Panc1 (cell line): ENCODE measurements around the gene DSG1. TPM values are rescaled to one million over a fixed set of nuclear protein-coding genes. Genes with fewer than 3 reads are reported as not detected.

ENCODE experiments used
- ATAC-seq: fragments of 200-7000 bp; cut with Tn5 transposase; 2 replicates; pipeline ENCODE4 v1.9.1; 2020; ENCODE audit warnings: mild to moderate bottlenecking, moderate library complexity
- BruUV-seq: library from RNA; stranded (reverse); fragments of 400-500 nt; replicated peaks from 2 replicates; lab custom pipeline; 2021; lab: Mats Ljungman, UMichigan
- CTCF ChIA-PET: fragments of 300-600 bp; sonication (Branson Sonifier 250); formaldehyde crosslinking; loops from one replicate; lab custom pipeline; 2022; ENCODE audit warnings: antibody characterized with exemption; lab: Charles Lee
- POLR2A ChIA-PET: fragments of 300-600 bp; sonication (Branson Sonifier 250); formaldehyde crosslinking; loops from one replicate; lab custom pipeline; 2022; ENCODE audit warnings: antibody characterized with exemption; lab: Charles Lee
- DNase-seq: peaks from one replicate; pipeline ENCODE4 v3.0.0-alpha.2; 2010; ENCODE audit warnings: low read depth, low spot score
- H3K27ac ChIP-seq: 2 replicates; pipeline ENCODE4 v1.5.1; 2011; ENCODE audit warnings: mild to moderate bottlenecking, low read length, inconsistent platforms
- H3K27me3 ChIP-seq: fragments of 200-500 bp; sonication (Bioruptor generic); 2 replicates; pipeline ENCODE4 v1.6.0; 2014; ENCODE audit warnings: low read length, inconsistent platforms; ENCODE audit not compliant: control insufficient read depth, insufficient read depth
- H3K36me3 ChIP-seq: fragments of 200-500 bp; sonication (Bioruptor generic); 2 replicates; pipeline ENCODE4 v1.5.1; 2014; ENCODE audit warnings: inconsistent platforms, mild to moderate bottlenecking, low read length, moderate library complexity; ENCODE audit not compliant: control insufficient read depth, insufficient read depth
- H3K4me1 ChIP-seq: 2 replicates; pipeline ENCODE4 v1.5.1; 2011; ENCODE audit warnings: inconsistent platforms, mild to moderate bottlenecking, low read length, moderate library complexity; ENCODE audit not compliant: control insufficient read depth, insufficient read depth
- H3K4me3 ChIP-seq, 2 experiments: 2 replicates each; pipeline ENCODE4 v1.5.1; 2011 to 2012; ENCODE audit warnings: low read depth in 2 of 2, low read length in 2 of 2, mild to moderate bottlenecking in 2 of 2, inconsistent platforms in 1 of 2, moderate library complexity in 1 of 2
- H3K9me3 ChIP-seq: fragments of 200-500 bp; sonication (Bioruptor generic); 2 replicates; pipeline ENCODE4 v1.5.1; 2014; ENCODE audit warnings: low read depth, mild to moderate bottlenecking, inconsistent platforms, low read length, moderate library complexity; ENCODE audit not compliant: control insufficient read depth, insufficient read depth
- POLR2AphosphoS5 ChIP-seq: IDR thresholded peaks from 2 replicates; pipeline ENCODE4 v1.6.1; 2012; ENCODE audit warnings: mild to moderate bottlenecking, low read depth, low read length, moderate library complexity
- SIN3A ChIP-seq: IDR thresholded peaks from 2 replicates; pipeline ENCODE4 v1.6.1; 2012; ENCODE audit warnings: low read depth, mild to moderate bottlenecking, low read length, moderate library complexity, borderline replicate concordance; ENCODE audit not compliant: insufficient read depth
- TCF7L2 ChIP-seq: IDR thresholded peaks from 2 replicates; pipeline ENCODE4 v1.6.1; 2011; ENCODE audit warnings: mild to moderate bottlenecking, low read depth, low read length, inconsistent platforms
- in situ Hi-C: cut with HindIII; loops from 2 replicates; pipeline ENCODE4 v1.10.0; 2016; ENCODE audit warnings: low sequenced_read_pairs, low pct_unique_long_range_greater_than_20kb
- intact Hi-C: fragments of 100-400 bp; cut with micrococcal nuclease; formaldehyde crosslinking; loops from one replicate; pipeline ENCODE4 v1.10.0; 2022; ENCODE audit not compliant: unreplicated experiment
- total RNA-seq: library from RNA; stranded (reverse); gene quantifications from one replicate; pipeline ENCODE4 v1.2.1, GENCODE V29; 2021; ENCODE audit not compliant: unreplicated experiment
- TF ChIP-seq, protein P1 (sequence below), 2 experiments: IDR thresholded peaks; 2 replicates each; pipeline ENCODE4 v1.6.1; 2011 to 2012; ENCODE audit warnings: low read depth in 2 of 2, control low read depth in 1 of 2, low read length in 1 of 2, mild to moderate bottlenecking in 1 of 2, moderate library complexity in 1 of 2; ENCODE audit not compliant: insufficient read depth in 1 of 2
- TF ChIP-seq, protein P2 (sequence below): fragments of 450-650 bp; IDR thresholded peaks from 2 replicates; pipeline ENCODE4 v1.5.1; 2017; ENCODE audit warnings: mild to moderate bottlenecking

Gene DSG1
- total RNA-seq, 1 experiment from 2014 or later = not detected

DNA sequence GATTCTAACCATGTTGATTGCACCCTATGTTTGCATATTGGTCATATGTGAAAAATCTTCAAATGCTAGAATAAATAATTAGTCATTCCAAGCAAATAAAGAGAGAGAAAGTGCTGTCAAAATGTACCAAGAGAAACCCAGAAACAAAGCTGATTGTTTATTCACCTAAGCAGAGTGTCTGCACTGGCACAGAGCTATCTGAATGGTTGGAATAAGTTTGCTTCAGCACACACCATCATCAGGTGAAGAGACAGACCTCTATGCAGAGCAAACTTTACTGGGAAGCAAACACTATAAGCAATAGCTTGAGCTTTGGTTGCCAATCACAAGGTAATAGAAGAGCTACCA, 84.0 kb downstream of the DSG1 start:
- DNase-seq (no peak), ATAC-seq (no peak)
- CTCF ChIA-PET = no interaction called here
- POLR2A ChIA-PET = no interaction called here
- BruUV-seq = no TSS peak
- H3K36me3 ChIP-seq = no peaks in the 10 kb centered on the region
- no peak overlapping the region for H3K27ac ChIP-seq
- no peak overlapping the region for H3K4me3 ChIP-seq
- H3K27me3 ChIP-seq = no peaks in the 10 kb centered on the region
- TF ChIP-seq, protein P1, sequence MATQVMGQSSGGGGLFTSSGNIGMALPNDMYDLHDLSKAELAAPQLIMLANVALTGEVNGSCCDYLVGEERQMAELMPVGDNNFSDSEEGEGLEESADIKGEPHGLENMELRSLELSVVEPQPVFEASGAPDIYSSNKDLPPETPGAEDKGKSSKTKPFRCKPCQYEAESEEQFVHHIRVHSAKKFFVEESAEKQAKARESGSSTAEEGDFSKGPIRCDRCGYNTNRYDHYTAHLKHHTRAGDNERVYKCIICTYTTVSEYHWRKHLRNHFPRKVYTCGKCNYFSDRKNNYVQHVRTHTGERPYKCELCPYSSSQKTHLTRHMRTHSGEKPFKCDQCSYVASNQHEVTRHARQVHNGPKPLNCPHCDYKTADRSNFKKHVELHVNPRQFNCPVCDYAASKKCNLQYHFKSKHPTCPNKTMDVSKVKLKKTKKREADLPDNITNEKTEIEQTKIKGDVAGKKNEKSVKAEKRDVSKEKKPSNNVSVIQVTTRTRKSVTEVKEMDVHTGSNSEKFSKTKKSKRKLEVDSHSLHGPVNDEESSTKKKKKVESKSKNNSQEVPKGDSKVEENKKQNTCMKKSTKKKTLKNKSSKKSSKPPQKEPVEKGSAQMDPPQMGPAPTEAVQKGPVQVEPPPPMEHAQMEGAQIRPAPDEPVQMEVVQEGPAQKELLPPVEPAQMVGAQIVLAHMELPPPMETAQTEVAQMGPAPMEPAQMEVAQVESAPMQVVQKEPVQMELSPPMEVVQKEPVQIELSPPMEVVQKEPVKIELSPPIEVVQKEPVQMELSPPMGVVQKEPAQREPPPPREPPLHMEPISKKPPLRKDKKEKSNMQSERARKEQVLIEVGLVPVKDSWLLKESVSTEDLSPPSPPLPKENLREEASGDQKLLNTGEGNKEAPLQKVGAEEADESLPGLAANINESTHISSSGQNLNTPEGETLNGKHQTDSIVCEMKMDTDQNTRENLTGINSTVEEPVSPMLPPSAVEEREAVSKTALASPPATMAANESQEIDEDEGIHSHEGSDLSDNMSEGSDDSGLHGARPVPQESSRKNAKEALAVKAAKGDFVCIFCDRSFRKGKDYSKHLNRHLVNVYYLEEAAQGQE (IDR thresholded peaks at IDR 0.05; ENCODE audit: insufficient read depth in 1 of 2, low read depth in 2 of 2, low read length in 1 of 2) = no peak
- TF ChIP-seq, protein P2, sequence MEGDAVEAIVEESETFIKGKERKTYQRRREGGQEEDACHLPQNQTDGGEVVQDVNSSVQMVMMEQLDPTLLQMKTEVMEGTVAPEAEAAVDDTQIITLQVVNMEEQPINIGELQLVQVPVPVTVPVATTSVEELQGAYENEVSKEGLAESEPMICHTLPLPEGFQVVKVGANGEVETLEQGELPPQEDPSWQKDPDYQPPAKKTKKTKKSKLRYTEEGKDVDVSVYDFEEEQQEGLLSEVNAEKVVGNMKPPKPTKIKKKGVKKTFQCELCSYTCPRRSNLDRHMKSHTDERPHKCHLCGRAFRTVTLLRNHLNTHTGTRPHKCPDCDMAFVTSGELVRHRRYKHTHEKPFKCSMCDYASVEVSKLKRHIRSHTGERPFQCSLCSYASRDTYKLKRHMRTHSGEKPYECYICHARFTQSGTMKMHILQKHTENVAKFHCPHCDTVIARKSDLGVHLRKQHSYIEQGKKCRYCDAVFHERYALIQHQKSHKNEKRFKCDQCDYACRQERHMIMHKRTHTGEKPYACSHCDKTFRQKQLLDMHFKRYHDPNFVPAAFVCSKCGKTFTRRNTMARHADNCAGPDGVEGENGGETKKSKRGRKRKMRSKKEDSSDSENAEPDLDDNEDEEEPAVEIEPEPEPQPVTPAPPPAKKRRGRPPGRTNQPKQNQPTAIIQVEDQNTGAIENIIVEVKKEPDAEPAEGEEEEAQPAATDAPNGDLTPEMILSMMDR = no peak
- TF ChIP-seq SIN3A (no peak), POLR2AphosphoS5 (no peak), TCF7L2 (no peak)
- H3K4me1 ChIP-seq = no peaks in the 10 kb centered on the region
- no peaks in the 10 kb centered on the region for H3K9me3 ChIP-seq
- intact Hi-C loops = no loop called here
- in situ Hi-C loops = no loop called here

DNA sequence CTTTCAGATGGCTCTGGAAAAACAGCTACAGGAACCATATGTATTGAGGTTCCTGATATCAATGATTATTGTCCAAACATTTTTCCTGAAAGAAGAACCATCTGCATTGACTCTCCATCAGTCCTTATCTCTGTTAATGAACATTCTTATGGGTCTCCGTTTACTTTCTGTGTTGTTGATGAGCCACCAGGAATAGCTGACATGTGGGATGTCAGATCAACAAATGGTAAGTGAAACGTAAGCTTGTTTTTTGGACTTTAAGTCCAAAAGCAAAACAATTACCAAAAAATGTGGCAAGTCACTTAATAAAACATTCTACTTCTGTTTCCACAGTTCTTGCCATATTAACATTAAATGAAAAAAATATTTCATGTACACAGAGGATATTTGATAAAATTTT, 85.4 kb downstream of the DSG1 start:
- no peaks in the 10 kb centered on the region for H3K36me3 ChIP-seq
- H3K27me3 ChIP-seq = no peaks in the 10 kb centered on the region
- BruUV-seq = no TSS peak
- DNase-seq = no peak
- H3K9me3 ChIP-seq = no peaks in the 10 kb centered on the region
- ChIA-PET CTCF (no interaction called here), POLR2A (no interaction called here)
- TF ChIP-seq SIN3A (no peak), POLR2AphosphoS5 (no peak), TCF7L2 (no peak)
- TF ChIP-seq, protein P2 = no peak
- TF ChIP-seq, protein P1 (IDR thresholded peaks at IDR 0.05; ENCODE audit: insufficient read depth in 1 of 2, low read depth in 2 of 2, low read length in 1 of 2) = no peak
- H3K4me1 ChIP-seq = no peaks in the 10 kb centered on the region
- intact Hi-C loops = no loop called here
- H3K4me3 ChIP-seq = no peak overlapping the region
- in situ Hi-C loops = no loop called here
- no peak overlapping the region for H3K27ac ChIP-seq
- no peak for ATAC-seq

Other genes with a start within 250 kb of the DSG1 start
- 2.7 TPM for gene DSC2, start 215.7 kb upstream of the DSG1 start, total RNA-seq
- gene DSC1, start 155.3 kb upstream of the DSG1 start, total RNA-seq = not detected
- gene DSG4, start 58.6 kb downstream of the DSG1 start, total RNA-seq = not detected
- 0.03 TPM for gene DSG3, start 129.6 kb downstream of the DSG1 start, total RNA-seq
- 12.1 TPM for gene DSG2, start 180.0 kb downstream of the DSG1 start, total RNA-seq